Measurements from ENCODE around the gene AEBP2.
"Not testable (repeated sequence)": the region's sequence is repeated elsewhere in the genome, so short reads cannot be mapped to it uniquely, and the experiment has no call there.

Gene AEBP2

DNA sequence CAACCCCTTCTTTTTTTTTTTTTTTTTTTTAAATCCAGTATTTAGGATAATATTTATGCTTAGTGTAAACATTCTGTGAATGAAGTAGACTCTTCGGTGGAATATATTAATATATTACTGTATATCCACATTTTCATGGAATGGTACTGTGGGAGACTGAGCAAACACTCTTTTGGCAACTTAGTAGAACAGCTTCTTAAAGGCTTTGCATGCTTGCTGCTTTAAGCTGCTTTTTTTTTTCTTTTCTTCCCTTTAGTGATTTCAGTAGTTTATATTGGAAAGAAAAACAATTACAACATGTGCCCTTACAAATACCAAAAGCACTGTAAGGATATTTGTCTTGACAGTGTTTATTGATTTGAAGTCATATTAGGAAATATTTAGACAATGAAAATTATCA lies 78.9 kb downstream of the AEBP2 start:
- DNase-seq: no peak

DNA sequence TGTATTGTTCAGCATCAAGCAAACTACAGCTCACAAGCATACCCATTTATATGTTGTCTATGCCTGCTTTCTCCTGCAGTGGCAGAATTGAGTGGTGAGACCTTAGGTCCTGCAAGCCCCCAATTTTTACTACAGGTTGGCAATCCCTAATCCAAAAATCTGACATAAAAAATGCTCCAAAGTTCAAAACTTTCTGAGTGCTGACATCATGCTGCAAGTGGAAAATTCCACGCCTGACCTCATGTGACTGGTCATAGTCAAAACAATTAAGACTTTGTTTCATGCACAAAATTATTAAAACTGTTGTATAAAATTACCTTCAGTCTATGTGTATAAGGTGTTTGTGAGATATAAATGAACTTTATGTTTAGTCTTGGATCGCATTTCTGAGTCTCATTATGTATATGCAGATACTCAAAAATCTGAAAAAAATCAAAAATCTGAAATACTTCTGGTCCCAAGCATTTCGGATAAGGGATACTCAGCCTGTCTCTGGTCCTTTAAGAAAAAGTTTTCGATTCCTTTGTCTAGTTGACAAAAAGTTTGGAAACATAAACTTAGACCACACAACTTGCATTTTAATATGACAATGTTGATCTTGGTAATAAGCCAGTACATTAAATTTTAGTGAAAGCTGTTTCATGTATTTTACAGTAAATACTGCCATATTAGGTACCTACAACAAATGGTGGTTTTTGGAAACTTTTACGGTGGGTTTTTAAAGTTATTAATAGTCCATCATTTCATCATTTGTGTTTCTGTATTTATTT lies 81.5 kb downstream of the AEBP2 start:
- no peak for DNase-seq

GRCh38 chr12:19525274-19525673 lies 86.0 kb downstream of the AEBP2 start:
- no peak for DNase-seq

DNA sequence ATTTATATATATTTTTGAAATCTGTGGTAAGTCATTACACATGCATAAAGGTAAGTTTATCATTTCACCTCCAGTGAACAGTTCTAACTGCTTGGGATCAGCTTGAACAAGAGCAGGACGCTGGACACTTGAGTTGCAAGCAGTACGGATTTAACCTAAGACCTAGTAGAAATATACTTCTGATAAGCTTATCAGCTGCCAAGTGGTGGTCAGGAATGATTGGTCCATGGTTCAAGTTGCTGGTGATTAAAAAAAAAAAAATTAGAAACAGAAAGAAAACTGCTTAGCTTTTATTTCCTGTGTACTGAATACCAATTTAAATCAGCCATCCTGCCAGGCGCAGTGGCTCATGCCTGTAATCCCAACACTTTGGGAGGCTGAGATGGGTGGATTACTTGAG lies 88.6 kb downstream of the AEBP2 start:
- no peak for DNase-seq

- no peak for DNase-seq
These were observed 89.5 kb downstream of the AEBP2 start for GRCh38 chr12:19528750-19529149.

- no peak for DNase-seq
These were observed 90.8 kb downstream of the AEBP2 start for GRCh38 chr12:19529951-19530636.

DNA sequence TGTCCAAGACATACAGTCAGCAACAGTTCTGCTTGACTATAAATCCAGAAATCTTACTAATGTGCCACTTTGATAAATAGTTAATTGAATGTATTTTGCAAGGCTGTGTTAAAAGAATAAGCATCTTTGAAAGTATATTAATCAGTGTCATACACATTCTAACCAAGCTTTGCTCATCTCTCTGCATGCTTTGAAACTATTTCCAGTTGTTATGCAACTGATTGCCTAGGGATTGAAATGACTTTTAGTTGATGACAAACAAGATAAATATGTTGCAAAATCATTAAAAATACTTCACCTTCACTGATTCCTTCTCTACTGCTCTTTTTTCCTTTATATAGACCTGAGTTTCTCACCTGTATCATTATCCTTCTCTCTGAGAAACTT lies 91.3 kb downstream of the AEBP2 start:
- DNase-seq: no peak

GRCh38 chr12:19533567-19533966 lies 94.3 kb downstream of the AEBP2 start:
- no peak for DNase-seq

- DNase-seq: no peak
These were observed 99.8 kb downstream of the AEBP2 start for GRCh38 chr12:19539071-19539470.

- DNase-seq: no peak
These were observed 100.5 kb downstream of the AEBP2 start for GRCh38 chr12:19539836-19540235.

DNA sequence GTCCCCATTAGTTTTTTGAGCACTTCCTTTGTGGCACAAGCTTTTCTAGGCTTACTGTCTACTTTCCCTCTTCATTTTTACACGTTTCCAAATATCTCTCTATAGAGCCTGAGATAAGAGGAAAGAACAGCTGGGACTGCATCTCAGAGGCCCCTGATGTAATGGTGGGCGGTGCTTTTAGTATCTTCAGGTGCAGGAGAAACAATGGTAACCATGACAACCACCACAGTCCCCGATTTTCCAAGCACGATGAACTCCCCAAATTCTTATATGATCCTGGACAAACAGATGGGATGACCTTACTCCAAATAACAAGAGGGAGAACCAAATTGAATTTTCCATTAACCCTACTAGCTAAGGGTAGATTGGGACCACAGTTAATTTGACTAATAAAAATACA lies 103.3 kb downstream of the AEBP2 start:
- no peak for DNase-seq

DNA sequence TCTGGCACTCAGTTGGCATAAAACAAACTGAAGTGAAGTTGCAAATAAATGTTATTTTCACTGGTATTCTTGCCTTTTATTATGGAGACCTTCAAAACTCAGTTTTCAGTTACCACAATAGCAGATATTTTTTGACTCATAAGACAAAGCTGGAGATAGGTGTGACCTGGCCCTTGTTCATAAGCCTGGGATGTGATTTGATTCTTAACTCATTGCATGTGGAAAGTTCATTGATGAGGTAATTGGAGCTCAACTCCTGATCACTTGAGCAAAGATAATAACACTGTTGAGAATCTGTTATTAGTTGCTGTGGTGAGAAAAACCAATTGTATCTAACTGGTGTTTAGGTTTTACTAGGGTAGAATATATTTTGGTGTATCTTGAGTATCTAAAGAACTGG lies 105.1 kb downstream of the AEBP2 start:
- no peak for DNase-seq

GRCh38 chr12:19545301-19545700 lies 106.0 kb downstream of the AEBP2 start:
- DNase-seq: no peak

GRCh38 chr12:19546027-19546426 lies 106.7 kb downstream of the AEBP2 start:
- DNase-seq: no peak

DNA sequence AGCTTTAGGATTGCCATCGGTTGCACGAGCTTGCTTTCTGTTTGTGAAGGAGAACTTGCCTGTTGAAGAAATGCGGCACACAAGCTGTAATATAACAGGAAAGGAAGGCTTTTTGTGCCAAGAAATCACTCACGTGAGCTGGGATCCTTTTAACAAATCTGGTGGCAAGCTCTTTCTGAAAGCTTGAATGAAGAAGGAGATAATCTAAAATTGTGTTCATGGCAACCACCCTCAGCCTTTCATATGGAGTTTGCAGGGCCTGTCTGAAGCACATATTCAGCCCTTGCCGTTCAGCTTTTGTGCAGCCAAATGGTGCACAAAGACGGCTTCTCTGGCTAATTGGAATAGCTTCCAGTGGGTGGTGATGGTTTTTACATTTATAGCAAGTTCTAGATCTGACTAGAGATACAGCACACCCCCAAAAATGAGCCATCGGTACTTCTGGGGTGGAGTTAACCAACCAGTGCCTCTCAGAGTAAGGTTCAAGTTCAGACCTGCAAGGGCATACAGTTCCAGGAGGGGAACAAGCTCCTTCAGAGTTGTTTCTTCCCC lies 107.4 kb downstream of the AEBP2 start:
- DNase-seq: no peak

GRCh38 chr12:19547271-19547671 lies 108.0 kb downstream of the AEBP2 start:
- DNase-seq: no peak

- DNase-seq: no peak
These were observed 109.5 kb downstream of the AEBP2 start for GRCh38 chr12:19548834-19549233.

- no peak for DNase-seq
These were observed 111.3 kb downstream of the AEBP2 start for GRCh38 chr12:19550626-19551025.

GRCh38 chr12:19552441-19553097 lies 113.3 kb downstream of the AEBP2 start:
- not testable (repeated sequence) for DNase-seq

GRCh38 chr12:19553175-19553574 lies 113.9 kb downstream of the AEBP2 start:
- DNase-seq: no peak

DNA sequence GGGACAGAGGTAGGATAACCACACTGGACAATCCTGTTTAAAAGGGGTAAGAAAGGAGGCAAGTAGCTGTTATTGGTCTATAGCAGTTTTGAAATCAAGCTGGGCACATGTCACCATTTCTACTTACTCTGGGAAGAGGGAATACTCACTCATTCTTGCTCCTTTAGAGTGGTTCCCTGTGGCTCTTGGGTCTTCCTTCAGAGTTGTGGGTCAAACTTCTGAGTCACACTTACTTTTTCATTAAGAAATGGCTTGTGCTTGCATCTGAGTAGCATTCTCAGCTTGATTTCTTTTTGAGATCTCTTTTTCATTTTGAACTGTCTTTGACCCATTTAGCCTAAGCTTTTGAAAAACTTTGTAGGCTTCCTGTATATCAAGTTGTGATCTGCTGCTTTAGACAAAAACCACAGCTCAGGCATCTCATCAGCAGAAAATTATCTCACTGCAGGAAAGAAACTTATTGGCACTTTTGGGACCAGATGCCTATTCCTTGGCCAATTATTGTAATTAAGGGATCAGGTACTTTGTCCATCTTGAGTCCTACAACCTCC lies 122.2 kb downstream of the AEBP2 start:
- no peak for DNase-seq

All from stimulated activated CD8-positive, alpha-beta memory T cell treated with anti-CD3 and anti-CD28 coated beads, Interleukin-4, amount 100 ng/mL, for 48 hours (primary cell).